ENCODE data around the gene TMEM132C.

DNA sequence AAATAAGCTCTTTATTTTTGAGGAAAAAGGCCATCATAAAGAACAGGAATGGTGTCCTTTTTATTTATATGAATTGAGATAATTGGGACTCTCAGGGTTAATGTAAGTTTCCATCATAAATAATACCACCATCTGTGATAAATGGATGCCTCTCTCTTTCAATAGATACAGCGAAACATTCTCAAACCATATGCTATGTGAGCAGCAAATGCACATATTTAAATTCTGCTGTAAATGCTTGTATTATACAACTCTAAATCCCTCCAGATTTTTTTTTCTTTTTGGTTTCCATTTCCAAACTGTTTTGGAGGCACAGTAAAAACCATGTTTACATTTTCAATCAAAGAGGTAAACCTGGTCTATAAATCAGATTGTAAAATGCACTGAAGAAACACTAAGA lies 132.3 kb downstream of the TMEM132C start:
- TF ChIP-seq POLR2A (IDR thresholded peaks at IDR 0.05) (no peak), POLR2AphosphoS5 (IDR thresholded peaks at IDR 0.05) (no peak)
- TF ChIP-seq, protein P1, sequence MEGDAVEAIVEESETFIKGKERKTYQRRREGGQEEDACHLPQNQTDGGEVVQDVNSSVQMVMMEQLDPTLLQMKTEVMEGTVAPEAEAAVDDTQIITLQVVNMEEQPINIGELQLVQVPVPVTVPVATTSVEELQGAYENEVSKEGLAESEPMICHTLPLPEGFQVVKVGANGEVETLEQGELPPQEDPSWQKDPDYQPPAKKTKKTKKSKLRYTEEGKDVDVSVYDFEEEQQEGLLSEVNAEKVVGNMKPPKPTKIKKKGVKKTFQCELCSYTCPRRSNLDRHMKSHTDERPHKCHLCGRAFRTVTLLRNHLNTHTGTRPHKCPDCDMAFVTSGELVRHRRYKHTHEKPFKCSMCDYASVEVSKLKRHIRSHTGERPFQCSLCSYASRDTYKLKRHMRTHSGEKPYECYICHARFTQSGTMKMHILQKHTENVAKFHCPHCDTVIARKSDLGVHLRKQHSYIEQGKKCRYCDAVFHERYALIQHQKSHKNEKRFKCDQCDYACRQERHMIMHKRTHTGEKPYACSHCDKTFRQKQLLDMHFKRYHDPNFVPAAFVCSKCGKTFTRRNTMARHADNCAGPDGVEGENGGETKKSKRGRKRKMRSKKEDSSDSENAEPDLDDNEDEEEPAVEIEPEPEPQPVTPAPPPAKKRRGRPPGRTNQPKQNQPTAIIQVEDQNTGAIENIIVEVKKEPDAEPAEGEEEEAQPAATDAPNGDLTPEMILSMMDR (IDR thresholded peaks at IDR 0.05), result no peak
